Small intestine (tissue), 7 donors: ENCODE results near the gene SLC12A1. TPM values are rescaled to one million over a fixed set of nuclear protein-coding genes. Genes with fewer than 3 reads are reported as not detected.

ENCODE experiments used
- DNase-seq, 2 donors: peaks; one replicate each; pipeline versions ENCODE4 v3.0.0 to v3.0.0-alpha.2; 2013
- FAIRE-seq: peaks from 2 replicates; lab custom pipeline; 2012; peaks lifted over from hg19 to GRCh38; lab: Jason Lieb, UNC
- H3K27ac ChIP-seq, 3 donors: one replicate each; pipeline ENCODE4 v1.5.1; 2013; ENCODE audit warnings: low read length in 2 of 3, mild to moderate bottlenecking in 2 of 3, control low read depth in 1 of 3, inconsistent platforms in 1 of 3, low read depth in 1 of 3, moderate library complexity in 1 of 3
- H3K27me3 ChIP-seq, 3 donors: one replicate each; pipeline ENCODE4 v1.6.1; 2013; ENCODE audit warnings: low read length in 3 of 3, inconsistent platforms in 1 of 3; ENCODE audit not compliant: control insufficient read depth in 3 of 3, insufficient read depth in 3 of 3
- H3K36me3 ChIP-seq, 3 donors: one replicate each; pipeline ENCODE4 v1.6.1; 2013; ENCODE audit warnings: low read length in 3 of 3, inconsistent platforms in 1 of 3, low read depth in 1 of 3, mild to moderate bottlenecking in 1 of 3, moderate library complexity in 1 of 3; ENCODE audit not compliant: control insufficient read depth in 3 of 3, insufficient read depth in 2 of 3
- H3K4me1 ChIP-seq, 3 donors: one replicate each; pipeline ENCODE4 v1.6.1; 2013; ENCODE audit warnings: low read length in 2 of 3, inconsistent platforms in 1 of 3, low read depth in 1 of 3, mild to moderate bottlenecking in 1 of 3, moderate library complexity in 1 of 3; ENCODE audit not compliant: control insufficient read depth in 3 of 3, insufficient read depth in 2 of 3
- H3K4me3 ChIP-seq, 3 donors: one replicate each; pipeline ENCODE4 v1.5.1; 2013; ENCODE audit warnings: low read length in 3 of 3, control low read depth in 1 of 3, inconsistent platforms in 1 of 3, low read depth in 1 of 3, mild to moderate bottlenecking in 1 of 3, moderate library complexity in 1 of 3
- H3K9me3 ChIP-seq, 2 donors: one replicate each; pipeline ENCODE4 v1.6.1; 2013; ENCODE audit warnings: low read depth in 1 of 2, low read length in 1 of 2; ENCODE audit not compliant: control insufficient read depth in 2 of 2, insufficient read depth in 1 of 2
- WGBS, 3 donors: extraction: QIAGEN DNeasy Blood & Tissue Kit; methylation state at CpG; one replicate each; pipeline ENCODE4 v1.1.7; 2013; 5-methylcytosine and 5-hydroxymethylcytosine counted together
- polyA plus RNA-seq, 4 donors: library from polyadenylated mRNA; stranded (reverse) in 3 of 4; unstranded in 1 of 4; fragments of 200-250 nt in 3 of 4; fragments of 120-200 nt in 1 of 4; gene quantifications; one replicate each; pipeline versions ENCODE4 v1.2.1 to v1.2.3, GENCODE V29; 2013
- donor health status: healthy with polysubstance abuse.
- donor health status: control.
- donor health status: control.
- donor health status: Bipolar disorder and iron deficiency.
- donor health status: healthy.

The SLC12A1 gene
- polyA plus RNA-seq, 4 donors = 0.04 to 0.06 TPM; not detected in 2

GRCh38 chr15:48248414-48248813 lies 42.3 kb downstream of the SLC12A1 start:
- FAIRE-seq = no peak
- 63 to 86% (median 79%) methylated on average over 5 of the region's 5 CpGs for WGBS, 3 donors
- H3K9me3 ChIP-seq = no peaks in the 10 kb centered on the region

DNA sequence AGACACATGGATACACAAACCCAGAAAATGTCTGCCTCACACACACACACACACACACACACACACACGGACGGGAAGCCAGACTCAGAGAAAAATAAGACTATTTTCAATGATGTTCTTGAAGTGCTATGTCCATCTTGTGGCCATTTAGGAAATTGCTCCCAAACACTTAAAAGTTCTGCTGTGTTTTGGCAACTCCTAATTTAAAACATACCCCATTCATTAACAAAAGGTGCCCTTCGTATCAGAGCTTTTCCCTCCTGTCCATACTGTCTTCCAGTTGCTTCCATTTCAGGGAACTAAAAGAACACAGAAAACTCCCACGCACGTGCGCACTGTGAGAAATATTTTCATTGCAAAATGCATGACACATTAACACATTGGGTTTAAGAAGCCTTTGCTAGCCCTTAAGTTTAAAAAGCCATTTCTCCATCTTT lies 44.6 kb downstream of the SLC12A1 start:
- H3K4me3 ChIP-seq = no peak overlapping the region
- FAIRE-seq (no peak), DNase-seq (peak; percentile 21 to 49)
- WGBS, 3 donors = 37 to 39% (median 39%) methylated on average over 6 of the region's 6 CpGs
- H3K27me3 ChIP-seq = no peaks in the 10 kb centered on the region
- H3K9me3 ChIP-seq = no peaks in the 10 kb centered on the region
- no peaks in the 10 kb centered on the region for H3K36me3 ChIP-seq
- no peaks in the 10 kb centered on the region for H3K4me1 ChIP-seq
- no peak overlapping the region for H3K27ac ChIP-seq

More at GRCh38 chr15:48248414-48248813, 42.3 kb downstream of the SLC12A1 start:
- Histone ChIP-seq H3K4me1 (no peaks in the 10 kb centered on the region), H3K4me3 (no peak overlapping the region), H3K36me3 (no peaks in the 10 kb centered on the region), H3K27ac (no peak overlapping the region), H3K27me3 (no peaks in the 10 kb centered on the region)
- DNase-seq = no peak

- H3K27ac ChIP-seq = no peak overlapping the region
- H3K4me3 ChIP-seq = no peak overlapping the region
- FAIRE-seq (no peak), DNase-seq (no peak)
- H3K36me3 ChIP-seq = no peaks in the 10 kb centered on the region
- H3K4me1 ChIP-seq = no peaks in the 10 kb centered on the region
- no peaks in the 10 kb centered on the region for H3K9me3 ChIP-seq
- 65 to 75% (median 65%) methylated on average over 4 of the region's 4 CpGs for WGBS, 3 donors
- no peaks in the 10 kb centered on the region for H3K27me3 ChIP-seq
Observed at GRCh38 chr15:48253172-48253571, 47.1 kb downstream of the SLC12A1 start.

GRCh38 chr15:48265135-48265534 lies 59.0 kb downstream of the SLC12A1 start:
- Histone ChIP-seq H3K4me3 (no peak overlapping the region), H3K9me3 (no peaks in the 10 kb centered on the region)
- no peak for FAIRE-seq

GRCh38 chr15:48266024-48266689 lies 60.1 kb downstream of the SLC12A1 start:
- FAIRE-seq = no peak
- no peak for DNase-seq
- peaks cover 0 to 3% (median 3%) of the 10 kb centered on the region in 3 donors for H3K27me3 ChIP-seq
- H3K9me3 ChIP-seq = no peaks in the 10 kb centered on the region
- no peaks in the 10 kb centered on the region for H3K4me1 ChIP-seq
- H3K27ac ChIP-seq = no peak overlapping the region
- WGBS, 3 donors = 48 to 56% (median 48%) methylated on average over 4 of the region's 4 CpGs
- H3K36me3 ChIP-seq = no peaks in the 10 kb centered on the region
- no peak overlapping the region for H3K4me3 ChIP-seq

More at GRCh38 chr15:48265135-48265534, 59.0 kb downstream of the SLC12A1 start:
- 35 to 58% (median 38%) methylated on average over 1 of the region's 1 CpG for WGBS, 3 donors
- no peaks in the 10 kb centered on the region for H3K36me3 ChIP-seq
- peaks cover 0 to 3% (median 3%) of the 10 kb centered on the region in 3 donors for H3K27me3 ChIP-seq
- H3K4me1 ChIP-seq = no peaks in the 10 kb centered on the region
- H3K27ac ChIP-seq = no peak overlapping the region
- DNase-seq = no peak

DNA sequence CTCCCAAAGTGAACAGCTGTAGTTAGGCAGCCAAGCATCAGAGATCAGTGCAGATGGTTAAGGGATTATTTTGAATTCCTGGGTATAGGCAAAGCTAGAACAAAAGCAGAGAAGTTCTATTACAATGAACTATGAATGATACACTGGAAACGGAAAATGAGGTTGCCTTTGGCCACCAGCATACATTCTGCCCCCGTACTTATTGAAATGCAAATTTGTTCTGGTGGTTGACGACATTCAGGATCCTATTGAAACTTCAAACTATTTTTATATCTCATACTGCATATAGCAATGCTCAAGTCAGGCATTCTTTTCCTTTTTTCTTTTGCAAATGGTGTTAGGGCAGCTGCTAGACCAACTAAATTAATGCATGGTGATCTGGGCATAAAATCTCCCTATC lies 61.7 kb downstream of the SLC12A1 start:
- FAIRE-seq = no peak

DNA sequence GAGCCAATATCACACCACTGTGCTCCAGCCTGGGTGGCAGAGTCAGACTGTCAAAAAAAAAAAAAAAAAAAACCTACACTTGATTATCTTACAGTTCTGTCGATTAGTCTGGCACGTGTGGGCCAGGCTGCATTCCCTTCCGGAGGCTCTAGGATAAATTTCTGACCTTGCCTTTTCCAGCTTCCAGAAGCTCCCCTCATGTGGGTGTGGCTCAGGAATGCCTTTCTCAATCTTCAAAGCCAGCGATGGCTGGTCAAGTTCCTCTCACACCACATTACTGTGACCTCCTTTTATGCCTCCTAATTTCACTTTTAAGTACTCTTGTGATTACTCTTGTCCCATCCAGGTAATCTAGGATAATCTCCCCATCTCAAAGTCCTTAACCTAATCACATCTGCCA lies 66.9 kb downstream of the SLC12A1 start:
- no peak for FAIRE-seq
- no peaks in the 10 kb centered on the region for H3K36me3 ChIP-seq
- H3K4me3 ChIP-seq = no peak overlapping the region
- H3K27ac ChIP-seq = no peak overlapping the region
- H3K27me3 ChIP-seq = peaks cover 0 to 3% (median 0%) of the 10 kb centered on the region in 3 donors
- H3K9me3 ChIP-seq = no peaks in the 10 kb centered on the region
- 50 to 61% (median 58%) methylated on average over 4 of the region's 4 CpGs for WGBS, 3 donors
- H3K4me1 ChIP-seq = no peaks in the 10 kb centered on the region
- no peak for DNase-seq

More for the DNA sequence above, 61.7 kb downstream of the SLC12A1 start:
- no peak for DNase-seq
- Histone ChIP-seq H3K27ac (no peak overlapping the region), H3K36me3 (no peaks in the 10 kb centered on the region), H3K27me3 (peaks cover 0 to 3% (median 3%) of the 10 kb centered on the region in 3 donors), H3K4me3 (no peak overlapping the region), H3K9me3 (no peaks in the 10 kb centered on the region), H3K4me1 (no peaks in the 10 kb centered on the region)
- 82 to 90% (median 84%) methylated on average over 3 of the region's 3 CpGs for WGBS, 3 donors

DNA sequence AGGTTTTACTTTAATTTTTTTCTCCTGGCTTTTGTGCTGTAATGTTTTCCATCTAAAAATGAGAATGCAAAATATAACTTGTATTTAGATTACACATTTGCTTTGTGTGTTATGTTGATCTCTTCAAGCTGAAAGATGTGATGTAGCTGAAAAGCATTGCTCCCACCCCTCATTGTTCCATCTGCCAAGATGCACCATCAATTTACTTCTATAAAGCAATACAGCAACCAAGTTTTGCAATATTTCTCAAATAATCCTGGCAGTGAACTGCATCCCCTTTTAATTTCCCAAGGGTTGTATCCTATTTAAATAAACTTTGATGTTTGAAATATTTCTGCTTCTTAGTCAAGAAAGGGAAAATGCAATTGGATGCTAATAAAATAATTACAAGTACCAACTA lies 72.6 kb downstream of the SLC12A1 start:
- FAIRE-seq = no peak
- Histone ChIP-seq H3K36me3 (no peaks in the 10 kb centered on the region), H3K27me3 (no peaks in the 10 kb centered on the region), H3K9me3 (no peaks in the 10 kb centered on the region), H3K27ac (no peak overlapping the region), H3K4me1 (no peaks in the 10 kb centered on the region), H3K4me3 (no peak overlapping the region)
- DNase-seq = no peak

DNA sequence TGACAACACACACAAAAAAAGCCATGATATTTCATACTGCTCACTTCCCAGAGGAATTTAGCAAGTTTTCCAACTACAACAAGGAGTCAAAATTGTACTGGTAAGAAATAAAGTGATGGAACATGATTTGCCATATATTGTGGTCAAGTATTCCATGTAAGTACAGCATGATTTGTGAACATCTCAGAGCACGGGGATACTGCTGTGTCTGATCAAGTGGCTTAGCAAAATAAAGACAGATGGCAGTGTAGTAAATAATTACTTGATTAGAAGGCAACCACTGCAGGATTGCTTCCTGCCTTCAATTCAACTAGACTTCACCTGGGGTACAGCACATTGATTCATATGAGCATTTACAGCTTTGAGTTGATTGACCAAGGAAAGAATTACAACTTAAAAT lies 73.5 kb downstream of the SLC12A1 start:
- Histone ChIP-seq H3K27ac (no peak overlapping the region), H3K27me3 (no peaks in the 10 kb centered on the region), H3K36me3 (no peaks in the 10 kb centered on the region), H3K9me3 (no peaks in the 10 kb centered on the region), H3K4me1 (no peaks in the 10 kb centered on the region), H3K4me3 (no peak overlapping the region)
- DNase-seq (no peak), FAIRE-seq (no peak)
- WGBS, 3 donors = 44 to 59% (median 51%) methylated on average over 1 of the region's 1 CpG
